Neural progenitor cell (in vitro differentiated cells): Measurements from ENCODE around the gene NMB.

ENCODE experiments used
- EZH2 ChIP-seq: fragments of 200-600 bp; sonication (generic); IDR thresholded peaks from 2 replicates; pipeline ENCODE4 v1.6.1; 2017; ENCODE audit warnings: antibody characterized with exemption, mild to moderate bottlenecking, moderate library complexity
- EZH2phosphoT487 ChIP-seq: fragments of 200-600 bp; sonication (generic); IDR thresholded peaks from 2 replicates; pipeline ENCODE4 v1.6.1; 2017; ENCODE audit warnings: antibody characterized with exemption
- TF ChIP-seq, protein P1 (sequence below): fragments of 200-600 bp; sonication (generic); IDR thresholded peaks from 2 replicates; pipeline ENCODE4 v1.5.1; 2017; ENCODE audit warnings: antibody characterized with exemption, mild to moderate bottlenecking

DNA sequence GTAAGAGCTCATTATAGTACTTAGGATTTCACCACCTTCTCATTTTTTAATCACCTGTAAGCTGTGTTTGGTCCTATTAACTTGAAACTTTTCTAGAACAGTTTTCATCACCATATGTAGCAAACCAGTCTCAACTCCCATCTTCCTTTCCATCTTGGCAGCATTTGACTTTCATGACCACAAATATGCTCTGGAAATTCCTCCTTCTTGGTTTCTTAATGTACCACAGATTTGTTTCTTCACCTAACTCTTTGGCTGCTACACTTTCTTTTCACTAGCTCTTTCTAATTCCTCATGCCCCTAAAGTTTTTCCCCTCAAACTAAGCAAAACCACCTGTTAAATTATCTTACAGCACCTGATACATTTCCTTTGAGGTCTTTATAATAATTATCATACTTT lies 13.2 kb upstream of the NMB start:
- TF ChIP-seq, protein P1, sequence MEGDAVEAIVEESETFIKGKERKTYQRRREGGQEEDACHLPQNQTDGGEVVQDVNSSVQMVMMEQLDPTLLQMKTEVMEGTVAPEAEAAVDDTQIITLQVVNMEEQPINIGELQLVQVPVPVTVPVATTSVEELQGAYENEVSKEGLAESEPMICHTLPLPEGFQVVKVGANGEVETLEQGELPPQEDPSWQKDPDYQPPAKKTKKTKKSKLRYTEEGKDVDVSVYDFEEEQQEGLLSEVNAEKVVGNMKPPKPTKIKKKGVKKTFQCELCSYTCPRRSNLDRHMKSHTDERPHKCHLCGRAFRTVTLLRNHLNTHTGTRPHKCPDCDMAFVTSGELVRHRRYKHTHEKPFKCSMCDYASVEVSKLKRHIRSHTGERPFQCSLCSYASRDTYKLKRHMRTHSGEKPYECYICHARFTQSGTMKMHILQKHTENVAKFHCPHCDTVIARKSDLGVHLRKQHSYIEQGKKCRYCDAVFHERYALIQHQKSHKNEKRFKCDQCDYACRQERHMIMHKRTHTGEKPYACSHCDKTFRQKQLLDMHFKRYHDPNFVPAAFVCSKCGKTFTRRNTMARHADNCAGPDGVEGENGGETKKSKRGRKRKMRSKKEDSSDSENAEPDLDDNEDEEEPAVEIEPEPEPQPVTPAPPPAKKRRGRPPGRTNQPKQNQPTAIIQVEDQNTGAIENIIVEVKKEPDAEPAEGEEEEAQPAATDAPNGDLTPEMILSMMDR: no peak
- TF ChIP-seq EZH2phosphoT487 (no peak), EZH2 (no peak)
